Transverse colon (tissue), 4 donors: ENCODE measurements around the gene TUBA8. TPM values are rescaled to one million over a fixed set of nuclear protein-coding genes. Genes with fewer than 3 reads are reported as not detected.
A peak's percentile ranks its signal among the peaks of the same experiment; 100 is the strongest.

Source experiments
- DNase-seq: peaks from one replicate; pipeline ENCODE4 v3.0.0-alpha.2; 2019
- H3K27ac ChIP-seq, 4 donors: fragments of 200-600 bp; sonication (generic); 2 replicates each; pipeline ENCODE4 v1.5.1; 2016 to 2018; ENCODE audit warnings: inconsistent platforms in 4 of 4
- H3K27me3 ChIP-seq: fragments of 200-600 bp; sonication (generic); 2 replicates; pipeline ENCODE4 v1.5.1; 2017; ENCODE audit warnings: inconsistent platforms
- H3K36me3 ChIP-seq, 4 donors: fragments of 200-600 bp; sonication (generic); 2 replicates each; pipeline ENCODE4 v1.5.1; 2017 to 2019; ENCODE audit warnings: inconsistent platforms in 4 of 4
- H3K4me1 ChIP-seq, 4 donors: fragments of 200-600 bp; sonication (generic); 2 replicates each; pipeline ENCODE4 v1.5.1; 2017 to 2020; ENCODE audit warnings: inconsistent platforms in 4 of 4
- H3K4me3 ChIP-seq, 4 donors: fragments of 200-600 bp; sonication (generic); 1 replicate in 1 of 4; 2 replicates in 3 of 4; pipeline versions ENCODE4 v1.5.1 to v1.6.1; 2017 to 2019; ENCODE audit warnings: inconsistent platforms in 4 of 4
- H3K9me3 ChIP-seq, 2 donors: fragments of 200-600 bp; sonication (generic); 2 replicates each; pipeline ENCODE4 v1.5.1; 2017 to 2019; ENCODE audit warnings: inconsistent platforms in 2 of 2
- EP300 ChIP-seq: sonication (generic); formaldehyde crosslinking; IDR thresholded peaks from one replicate; pipeline ENCODE4 v1.6.1; 2017; ENCODE audit warnings: antibody characterized with exemption, low read depth
- POLR2A ChIP-seq: fragments of 450-650 bp; IDR thresholded peaks from one replicate; pipeline ENCODE4 v1.6.1; 2016; ENCODE audit warnings: antibody characterized with exemption, mild to moderate bottlenecking, moderate library complexity
- POLR2AphosphoS5 ChIP-seq, 3 donors: sonication (generic); formaldehyde crosslinking; IDR thresholded peaks; one replicate each; pipeline ENCODE4 v1.6.1; 2016; ENCODE audit warnings: antibody characterized with exemption in 3 of 3
- WGBS, 2 donors: methylation state at CpG; one replicate each; pipeline ENCODE4 v1.1.5; 2018; ENCODE audit warnings: low coverage in 1 of 2; 5-methylcytosine and 5-hydroxymethylcytosine counted together
- in situ Hi-C, 4 donors: fragments of 200-750 bp; cut with MboI; loops; one replicate each; pipeline versions ENCODE4 v1.15.0 to v1.15.1; 2017; ENCODE audit warnings: low sequenced_read_pairs in 3 of 4, low pct_ligation_motif_present in 1 of 4, low pct_unique_long_range_greater_than_20kb in 1 of 4
- intact Hi-C: fragments of 100-400 bp; cut with DNase I; formaldehyde crosslinking; loops from one replicate; pipeline ENCODE4 v1.15.1; 2023; ENCODE audit warnings: low total_unique reads
- total RNA-seq, 4 donors: library from RNA; depleted of rRNA; stranded (reverse); fragments of >200 nt; gene quantifications; one replicate each; pipeline ENCODE4 v1.1.0, GENCODE V29; 2016
- TF ChIP-seq, protein P1 (sequence below), 5 experiments: fragments of 200-600 bp in 3 of 5; fragments of 450-650 bp in 2 of 5; sonication (generic) in 3 of 5; IDR thresholded peaks; 1 replicate in 2 of 5; 2 replicates in 3 of 5; pipeline ENCODE4 v1.5.1; 2016 to 2017; ENCODE audit warnings: antibody characterized with exemption in 5 of 5, inconsistent platforms in 3 of 5, mild to moderate bottlenecking in 2 of 5, moderate library complexity in 1 of 5

The TUBA8 gene
- total RNA-seq, 4 donors from 2014 or later: 1.4 to 3.0 (median 2.0) TPM; not detected in 1

DNA sequence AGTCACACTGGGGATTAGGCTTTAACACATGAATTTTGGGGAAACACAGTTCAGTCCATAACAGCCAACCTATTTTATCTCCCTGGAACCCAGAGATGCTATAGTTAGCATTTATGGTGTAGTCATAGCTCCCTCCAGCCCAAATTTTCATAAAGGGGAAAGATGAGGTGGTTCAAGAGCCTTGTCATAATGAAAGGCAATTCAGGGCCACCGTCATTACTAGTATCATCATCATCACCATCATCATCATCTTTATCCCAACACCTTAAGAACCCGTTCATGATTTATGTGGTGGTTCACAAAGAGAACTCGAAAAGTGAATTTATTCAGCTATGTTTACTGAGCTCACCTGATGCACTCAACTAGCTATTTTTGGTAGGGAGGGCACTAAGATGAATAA, 2.4 kb upstream of the TUBA8 start:
- TF ChIP-seq POLR2AphosphoS5 (IDR thresholded peaks at IDR 0.05) (no peak), EP300 (no peak), POLR2A (no peak)
- TF ChIP-seq, protein P1, sequence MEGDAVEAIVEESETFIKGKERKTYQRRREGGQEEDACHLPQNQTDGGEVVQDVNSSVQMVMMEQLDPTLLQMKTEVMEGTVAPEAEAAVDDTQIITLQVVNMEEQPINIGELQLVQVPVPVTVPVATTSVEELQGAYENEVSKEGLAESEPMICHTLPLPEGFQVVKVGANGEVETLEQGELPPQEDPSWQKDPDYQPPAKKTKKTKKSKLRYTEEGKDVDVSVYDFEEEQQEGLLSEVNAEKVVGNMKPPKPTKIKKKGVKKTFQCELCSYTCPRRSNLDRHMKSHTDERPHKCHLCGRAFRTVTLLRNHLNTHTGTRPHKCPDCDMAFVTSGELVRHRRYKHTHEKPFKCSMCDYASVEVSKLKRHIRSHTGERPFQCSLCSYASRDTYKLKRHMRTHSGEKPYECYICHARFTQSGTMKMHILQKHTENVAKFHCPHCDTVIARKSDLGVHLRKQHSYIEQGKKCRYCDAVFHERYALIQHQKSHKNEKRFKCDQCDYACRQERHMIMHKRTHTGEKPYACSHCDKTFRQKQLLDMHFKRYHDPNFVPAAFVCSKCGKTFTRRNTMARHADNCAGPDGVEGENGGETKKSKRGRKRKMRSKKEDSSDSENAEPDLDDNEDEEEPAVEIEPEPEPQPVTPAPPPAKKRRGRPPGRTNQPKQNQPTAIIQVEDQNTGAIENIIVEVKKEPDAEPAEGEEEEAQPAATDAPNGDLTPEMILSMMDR (IDR thresholded peaks at IDR 0.05): no peak
- Histone ChIP-seq H3K27ac (no peak overlapping the region), H3K4me1 (peaks cover 0 to 17% (median 15%) of the 10 kb centered on the region in 4 donors), H3K36me3 (no peaks in the 10 kb centered on the region), H3K4me3 (no peak overlapping the region), H3K9me3 (no peaks in the 10 kb centered on the region), H3K27me3 (peaks cover 31% of the 10 kb centered on the region)
- intact Hi-C loops (no loop called here), in situ Hi-C loops (no loop called here)
- no peak for DNase-seq
- 77 to 100% methylated on average over 3 of the region's 3 CpGs for WGBS, 2 donors

DNA sequence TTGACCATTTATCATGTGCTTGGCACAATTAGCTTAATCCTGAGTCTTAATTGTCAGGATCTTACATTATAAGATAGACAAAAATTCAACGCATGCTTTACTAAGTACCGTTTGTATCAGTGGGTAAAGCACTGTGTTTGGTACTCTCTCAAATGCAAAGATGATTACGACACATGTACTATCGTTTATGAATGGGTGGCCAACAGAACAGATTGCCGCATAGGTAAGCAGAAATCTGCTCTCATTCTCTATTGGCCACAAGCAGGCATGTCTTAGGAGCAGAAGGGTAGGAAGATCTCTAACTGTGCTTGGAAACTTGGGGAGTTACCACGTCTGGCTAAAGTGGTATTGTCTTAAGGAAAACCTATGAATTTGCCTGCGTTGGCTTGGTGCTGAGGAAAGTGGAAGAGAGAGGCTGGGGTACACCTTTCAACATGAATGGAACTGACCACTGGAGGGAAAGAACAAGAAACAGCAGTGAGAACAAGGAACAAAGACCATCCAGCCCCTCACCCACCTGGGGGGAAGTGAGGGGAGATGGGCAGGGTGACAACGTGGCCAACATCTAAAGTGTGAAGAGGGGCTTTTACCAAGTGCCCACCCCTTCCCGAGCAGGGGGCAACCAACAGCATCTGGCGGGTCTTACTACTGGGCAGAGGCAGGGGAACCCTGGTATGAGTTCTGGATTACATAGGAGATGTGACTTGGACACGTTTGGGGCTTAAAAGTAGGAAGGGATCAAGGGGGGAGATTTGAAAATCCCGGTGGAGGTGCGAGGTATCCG, 1.0 kb upstream of the TUBA8 start:
- Histone ChIP-seq H3K4me3 (peak overlapping the region in 1 of 4 donors; percentile 51), H3K27me3 (peaks cover 31% of the 10 kb centered on the region), H3K27ac (no peak overlapping the region), H3K4me1 (peaks cover 0 to 17% (median 15%) of the 10 kb centered on the region in 4 donors), H3K9me3 (no peaks in the 10 kb centered on the region), H3K36me3 (no peaks in the 10 kb centered on the region)
- 47 to 50% methylated on average over 12 to 14 of the region's 14 CpGs for WGBS, 2 donors
- intact Hi-C loops: no loop called here
- in situ Hi-C loops: no loop called here
- DNase-seq: no peak
- no peak for TF ChIP-seq POLR2AphosphoS5 (IDR thresholded peaks at IDR 0.05)
- TF ChIP-seq, protein P1 (IDR thresholded peaks at IDR 0.05): no peak
- TF ChIP-seq EP300: no peak
- no peak for TF ChIP-seq POLR2A

DNA sequence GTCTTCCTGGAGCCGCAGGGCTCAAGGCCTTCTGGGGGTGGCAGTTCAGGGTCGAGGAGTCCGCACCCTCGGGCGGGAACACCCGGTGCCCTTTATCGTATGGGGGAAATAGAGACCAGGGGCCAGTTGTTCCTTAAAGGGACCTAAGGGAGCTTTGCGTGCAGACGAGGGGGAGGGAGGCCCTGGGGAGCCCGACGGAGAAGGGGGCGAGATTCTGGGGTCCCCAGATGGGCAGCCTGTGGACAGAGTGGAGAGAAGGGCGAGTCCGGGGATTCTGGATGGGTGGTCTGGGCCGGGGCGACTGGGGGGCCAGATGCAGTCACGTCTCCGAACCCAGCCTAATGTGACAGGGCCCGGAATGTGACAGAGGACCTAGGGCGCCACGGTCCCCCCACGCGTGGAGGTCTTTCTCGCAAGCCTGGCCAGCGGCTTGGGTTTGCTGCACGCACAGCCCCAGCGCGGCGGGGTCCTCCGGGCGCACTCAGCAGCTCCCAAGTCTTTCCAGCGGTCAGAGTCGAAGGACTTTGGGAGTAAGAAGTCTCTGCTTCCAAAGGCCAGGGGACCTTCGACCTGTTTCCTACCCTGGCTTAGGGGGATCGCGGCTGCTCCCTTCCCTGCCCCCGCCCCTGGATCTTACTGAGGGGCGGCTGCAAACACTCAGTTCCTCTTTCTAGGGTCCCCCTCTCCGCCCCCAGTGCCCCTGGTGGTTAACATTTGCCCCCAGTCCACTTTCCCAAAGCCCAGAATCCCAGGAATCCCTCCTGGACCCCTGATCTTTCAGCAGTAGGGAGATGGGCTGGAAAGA, 547 bp downstream of the TUBA8 start:
- DNase-seq: no peak
- 43% methylated on average over 34 of the region's 39 CpGs; no CpG with 5 or more reads in 1 of the 2 donors for WGBS, 2 donors
- no peak overlapping the region for H3K27ac ChIP-seq
- peak overlapping the region in 3 of 4 donors; percentile 29 to 51 (median 41) for H3K4me3 ChIP-seq
- H3K36me3 ChIP-seq: no peaks in the 10 kb centered on the region
- H3K27me3 ChIP-seq: peaks cover 28% of the 10 kb centered on the region
- in situ Hi-C loops: no loop called here
- H3K9me3 ChIP-seq: no peaks in the 10 kb centered on the region
- H3K4me1 ChIP-seq: peaks cover 0 to 17% (median 15%) of the 10 kb centered on the region in 4 donors
- intact Hi-C loops: no loop called here
- no peak for TF ChIP-seq EP300
- no peak for TF ChIP-seq POLR2AphosphoS5 (IDR thresholded peaks at IDR 0.05)
- TF ChIP-seq, protein P1 (IDR thresholded peaks at IDR 0.05): no peak
- no peak for TF ChIP-seq POLR2A

DNA sequence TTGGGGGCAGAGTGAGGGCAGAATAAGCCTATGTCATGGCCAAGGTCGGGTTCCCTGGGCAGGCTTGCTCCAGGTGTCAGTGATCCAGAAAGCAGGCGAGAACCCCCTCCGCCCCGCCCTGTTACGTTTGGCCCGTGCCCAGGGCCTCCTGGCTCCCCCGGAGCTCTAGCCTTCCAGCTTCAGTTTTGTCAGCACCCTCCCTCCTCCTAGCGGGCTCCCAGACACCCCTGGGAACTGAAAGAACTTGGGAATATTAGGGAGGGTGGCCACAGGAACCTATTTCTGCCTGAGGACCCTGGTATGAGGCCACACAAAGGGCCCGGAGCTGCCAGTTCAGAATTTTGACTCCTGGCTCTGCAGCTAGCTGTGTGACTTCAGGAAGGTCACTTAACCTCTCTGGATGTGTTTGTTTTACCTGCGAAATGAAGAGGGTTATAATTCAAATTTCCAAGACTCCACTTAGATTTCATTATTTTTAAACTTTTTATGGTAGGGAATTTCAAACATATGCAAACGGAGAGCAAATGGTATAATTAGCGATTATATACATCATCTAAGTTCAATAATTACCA, 1.2 kb downstream of the TUBA8 start:
- H3K4me3 ChIP-seq: no peak overlapping the region
- H3K27me3 ChIP-seq: peaks cover 28% of the 10 kb centered on the region
- 77 to 81% methylated on average over 3 to 12 of the region's 12 CpGs for WGBS, 2 donors
- intact Hi-C loops (no loop called here), in situ Hi-C loops (no loop called here)
- H3K4me1 ChIP-seq: peaks cover 0 to 17% (median 15%) of the 10 kb centered on the region in 4 donors
- no peak for DNase-seq
- TF ChIP-seq EP300: no peak
- no peak for TF ChIP-seq POLR2A
- TF ChIP-seq POLR2AphosphoS5 (IDR thresholded peaks at IDR 0.05): no peak
- TF ChIP-seq, protein P1 (IDR thresholded peaks at IDR 0.05): no peak
- no peaks in the 10 kb centered on the region for H3K36me3 ChIP-seq
- H3K9me3 ChIP-seq: no peaks in the 10 kb centered on the region
- H3K27ac ChIP-seq: no peak overlapping the region
